ENCODE data around the gene AKR1A1.

Gene AKR1A1

DNA sequence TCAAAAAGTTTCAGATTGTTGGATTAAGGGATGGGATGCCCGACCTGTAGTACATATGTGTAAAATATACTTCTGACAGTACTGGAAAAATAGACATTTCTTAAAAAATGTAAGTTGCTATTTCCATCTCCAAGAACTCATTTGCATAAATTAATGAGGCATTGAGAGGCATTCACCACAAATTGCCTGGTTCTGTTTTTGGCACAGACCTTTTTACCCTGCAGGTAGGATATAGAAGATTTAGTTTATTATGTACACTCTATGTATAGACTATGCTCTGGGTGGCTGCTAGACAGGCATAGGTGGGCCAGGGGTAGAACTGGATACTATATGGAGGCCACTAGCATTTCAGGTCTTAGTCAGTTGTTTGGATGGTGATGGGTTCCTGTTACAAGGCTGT, 65.3 kb downstream of the AKR1A1 start:
- no peak for DNase-seq (ENCODE audit: extremely low read depth in 1 of 2, low read depth in 1 of 2)

DNA sequence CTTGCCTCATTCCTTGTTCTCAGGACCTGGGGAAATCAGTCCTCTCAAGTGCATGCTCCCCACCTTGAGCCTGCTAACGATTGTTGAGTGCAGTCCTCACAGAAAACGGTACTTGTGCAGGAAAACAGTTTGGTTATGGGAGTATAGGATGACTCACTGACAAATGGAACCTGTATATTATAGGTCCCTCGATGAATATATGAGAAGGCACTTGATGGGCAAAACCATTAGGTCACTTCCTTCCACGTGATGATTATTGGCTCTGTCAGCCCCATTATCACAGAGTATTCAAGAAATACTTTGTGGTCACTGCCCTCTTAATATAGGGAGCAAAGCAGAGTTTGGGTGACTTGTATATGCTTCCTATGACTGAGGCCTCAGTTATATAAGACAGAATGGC, 67.0 kb downstream of the AKR1A1 start:
- DNase-seq (ENCODE audit: extremely low read depth in 1 of 2, low read depth in 1 of 2) = no peak

- DNase-seq (ENCODE audit: extremely low read depth in 1 of 2, low read depth in 1 of 2) = no peak
These were observed 68.7 kb downstream of the AKR1A1 start for GRCh38 chr1:45619149-45619921.
